ENCODE measurements around the gene CCL25. TPM values are rescaled to one million over a fixed set of nuclear protein-coding genes. Genes with fewer than 3 reads are reported as not detected.
"Not testable (repeated sequence)": the region's sequence is repeated elsewhere in the genome, so short reads cannot be mapped to it uniquely, and the experiment has no call there.

CCL25 gene
- total RNA-seq, 1 donor from 2014 or later = not detected

DNA sequence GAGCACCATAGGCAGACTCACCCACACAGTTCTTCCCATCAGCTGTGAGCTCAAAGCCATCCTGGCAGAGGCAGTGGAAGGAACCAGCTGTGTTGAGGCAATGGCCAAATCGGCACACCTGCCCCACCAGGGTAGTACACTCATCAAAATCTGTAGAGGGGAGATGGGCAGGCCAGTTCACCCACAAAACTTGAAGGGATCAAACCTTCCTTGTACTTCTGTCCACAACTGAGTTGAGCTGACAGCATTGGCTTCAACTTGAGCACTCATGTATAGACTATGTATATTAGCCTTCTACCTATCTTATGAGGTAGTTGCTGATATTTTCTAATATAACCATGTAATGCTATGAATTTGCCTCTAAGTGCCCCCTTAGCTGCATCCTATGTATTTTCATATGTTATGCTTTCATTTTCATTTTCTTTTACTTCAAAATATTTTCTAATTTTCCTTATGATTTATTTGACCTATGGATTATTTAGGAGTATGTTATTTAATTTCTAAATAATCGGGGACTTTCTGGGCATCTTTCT is 42.9 kb downstream of the CCL25 start:
- Mint-ChIP-seq H3K36me3 (ENCODE audit: insufficient read depth) (peaks cover 61% of the 10 kb centered on the region), H3K27ac (no peak overlapping the region), H3K9me3 (ENCODE audit: low read depth) (peaks cover 12% of the 10 kb centered on the region), H3K4me1 (ENCODE audit: low read depth) (no peaks in the 10 kb centered on the region), H3K27me3 (no peaks in the 10 kb centered on the region), H3K4me3 (ENCODE audit: low read depth) (no peak overlapping the region)
- TF ChIP-seq, protein P1, sequence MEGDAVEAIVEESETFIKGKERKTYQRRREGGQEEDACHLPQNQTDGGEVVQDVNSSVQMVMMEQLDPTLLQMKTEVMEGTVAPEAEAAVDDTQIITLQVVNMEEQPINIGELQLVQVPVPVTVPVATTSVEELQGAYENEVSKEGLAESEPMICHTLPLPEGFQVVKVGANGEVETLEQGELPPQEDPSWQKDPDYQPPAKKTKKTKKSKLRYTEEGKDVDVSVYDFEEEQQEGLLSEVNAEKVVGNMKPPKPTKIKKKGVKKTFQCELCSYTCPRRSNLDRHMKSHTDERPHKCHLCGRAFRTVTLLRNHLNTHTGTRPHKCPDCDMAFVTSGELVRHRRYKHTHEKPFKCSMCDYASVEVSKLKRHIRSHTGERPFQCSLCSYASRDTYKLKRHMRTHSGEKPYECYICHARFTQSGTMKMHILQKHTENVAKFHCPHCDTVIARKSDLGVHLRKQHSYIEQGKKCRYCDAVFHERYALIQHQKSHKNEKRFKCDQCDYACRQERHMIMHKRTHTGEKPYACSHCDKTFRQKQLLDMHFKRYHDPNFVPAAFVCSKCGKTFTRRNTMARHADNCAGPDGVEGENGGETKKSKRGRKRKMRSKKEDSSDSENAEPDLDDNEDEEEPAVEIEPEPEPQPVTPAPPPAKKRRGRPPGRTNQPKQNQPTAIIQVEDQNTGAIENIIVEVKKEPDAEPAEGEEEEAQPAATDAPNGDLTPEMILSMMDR (IDR thresholded peaks at IDR 0.05; ENCODE audit: unreplicated experiment) = no peak
- no peak for DNase-seq (ENCODE audit: low spot score, unreplicated experiment)

DNA sequence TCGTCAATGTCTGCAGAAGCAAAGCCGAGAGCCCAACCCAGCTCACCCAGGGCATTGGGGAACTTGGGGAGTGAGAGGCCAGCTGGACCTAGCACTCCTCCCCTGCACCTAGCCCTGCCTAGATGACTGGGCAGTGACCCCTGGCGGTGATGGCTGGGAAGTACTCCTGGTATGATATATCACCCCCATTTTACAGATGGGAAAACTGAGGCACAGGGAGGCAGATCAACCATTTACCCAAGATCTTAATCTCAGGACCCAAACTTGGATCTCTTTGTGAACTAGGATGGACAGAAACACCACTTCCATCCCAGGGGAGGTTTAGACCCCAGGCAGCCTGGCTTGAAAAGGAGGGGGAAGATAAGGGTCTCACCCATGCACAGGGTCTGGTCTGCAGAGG is 43.5 kb downstream of the CCL25 start:
- H3K4me3 Mint-ChIP-seq (ENCODE audit: low read depth) = no peak overlapping the region
- peaks cover 59% of the 10 kb centered on the region for H3K36me3 Mint-ChIP-seq (ENCODE audit: insufficient read depth)
- DNase-seq (ENCODE audit: low spot score, unreplicated experiment) = no peak
- TF ChIP-seq, protein P1 (IDR thresholded peaks at IDR 0.05; ENCODE audit: unreplicated experiment) = no peak
- no peaks in the 10 kb centered on the region for H3K27me3 Mint-ChIP-seq
- no peaks in the 10 kb centered on the region for H3K4me1 Mint-ChIP-seq (ENCODE audit: low read depth)
- H3K9me3 Mint-ChIP-seq (ENCODE audit: low read depth) = peaks cover 12% of the 10 kb centered on the region
- H3K27ac Mint-ChIP-seq = no peak overlapping the region

DNA sequence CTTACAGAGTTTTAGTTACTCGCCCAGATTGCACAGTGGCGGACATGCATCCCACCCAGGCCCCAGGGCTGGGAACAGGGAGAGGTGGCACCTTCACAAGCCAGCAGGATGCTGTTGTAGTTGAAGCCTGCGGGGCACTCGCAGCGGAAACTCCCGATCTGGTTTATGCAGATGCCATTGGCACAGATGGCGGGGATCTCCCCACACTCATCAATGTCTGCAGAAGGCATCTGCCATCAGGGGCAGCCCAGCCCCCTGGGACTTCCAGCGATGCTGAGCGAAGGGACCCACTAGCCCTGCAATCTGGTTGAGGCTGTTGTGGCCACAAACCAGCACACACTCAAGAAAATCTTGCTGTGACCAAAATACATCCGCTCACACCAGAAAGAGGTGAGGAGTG is 44.6 kb downstream of the CCL25 start:
- H3K36me3 Mint-ChIP-seq (ENCODE audit: insufficient read depth) = peaks cover 58% of the 10 kb centered on the region
- H3K27ac Mint-ChIP-seq = no peak overlapping the region
- H3K9me3 Mint-ChIP-seq (ENCODE audit: low read depth) = peaks cover 12% of the 10 kb centered on the region
- DNase-seq (ENCODE audit: low spot score, unreplicated experiment) = no peak
- H3K27me3 Mint-ChIP-seq = no peaks in the 10 kb centered on the region
- H3K4me1 Mint-ChIP-seq (ENCODE audit: low read depth) = no peaks in the 10 kb centered on the region
- no peak overlapping the region for H3K4me3 Mint-ChIP-seq (ENCODE audit: low read depth)
- TF ChIP-seq, protein P1 (IDR thresholded peaks at IDR 0.05; ENCODE audit: unreplicated experiment) = no peak

DNA sequence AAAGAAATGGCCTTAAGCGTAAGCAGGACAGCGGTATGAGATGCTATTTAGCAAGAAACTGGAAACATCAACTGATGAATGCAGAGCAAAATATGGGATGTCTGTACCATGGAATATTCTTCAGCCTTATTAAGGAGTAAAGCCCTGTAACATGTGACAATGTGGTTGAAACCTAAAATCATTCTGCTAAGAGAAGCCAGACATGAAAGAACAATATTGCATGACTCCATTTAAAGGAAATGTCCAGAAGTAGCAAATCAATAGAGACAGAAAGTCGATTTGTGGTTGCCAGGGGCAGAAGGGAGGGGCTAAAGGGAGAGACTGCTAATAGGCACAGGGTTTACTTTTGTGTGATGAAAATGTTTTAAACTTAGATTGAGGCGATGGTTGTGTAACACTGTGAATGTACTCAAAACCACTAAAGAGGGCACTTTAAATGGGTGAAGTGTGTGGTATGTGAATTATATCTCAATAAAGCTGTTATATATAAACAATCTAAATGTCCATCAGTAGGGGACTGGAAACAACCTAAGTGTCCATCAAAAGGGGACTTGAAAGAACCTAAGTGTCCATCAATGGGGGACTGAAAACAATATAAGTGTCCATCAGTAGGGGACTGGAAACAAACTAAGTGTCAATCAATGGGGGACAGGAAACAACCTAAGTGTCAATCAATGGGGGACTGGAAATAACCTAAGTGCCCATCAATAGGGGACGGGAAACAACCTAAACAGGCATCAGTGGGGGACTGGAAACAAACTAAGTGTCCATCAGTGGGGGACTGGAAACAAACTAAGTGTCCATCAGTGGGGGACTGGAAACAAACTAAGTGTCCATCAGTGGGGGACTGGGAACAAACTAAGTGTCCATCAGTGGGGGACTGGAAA is 45.4 kb downstream of the CCL25 start:
- Mint-ChIP-seq H3K4me3 (ENCODE audit: low read depth) (no peak overlapping the region), H3K27me3 (no peaks in the 10 kb centered on the region), H3K36me3 (ENCODE audit: insufficient read depth) (peaks cover 63% of the 10 kb centered on the region), H3K27ac (no peak overlapping the region), H3K4me1 (ENCODE audit: low read depth) (no peaks in the 10 kb centered on the region), H3K9me3 (ENCODE audit: low read depth) (peaks cover 12% of the 10 kb centered on the region)
- no peak for DNase-seq (ENCODE audit: low spot score, unreplicated experiment)
- TF ChIP-seq, protein P1 (IDR thresholded peaks at IDR 0.05; ENCODE audit: unreplicated experiment) = no peak

DNA sequence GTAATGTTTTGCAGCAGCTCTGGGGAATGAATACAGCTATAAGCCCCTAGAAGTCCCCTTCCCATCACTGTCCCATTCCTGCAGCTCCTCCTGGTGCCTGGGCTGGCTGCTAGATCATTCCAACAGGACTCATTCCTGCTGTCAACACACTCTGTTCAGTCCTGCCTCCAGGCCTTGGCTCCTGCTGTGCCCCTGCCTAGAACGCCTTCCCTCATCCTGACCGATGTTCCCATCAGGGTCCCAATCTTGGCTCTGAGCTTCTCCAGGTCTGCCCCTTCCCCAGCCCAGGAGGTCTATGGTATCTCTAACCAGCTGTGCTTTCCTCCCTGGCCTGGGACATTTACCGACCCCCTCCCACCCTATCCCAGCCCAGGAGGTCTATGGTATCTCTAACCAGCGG is 48.8 kb downstream of the CCL25 start:
- H3K36me3 Mint-ChIP-seq (ENCODE audit: insufficient read depth) = peaks cover 47% of the 10 kb centered on the region
- H3K27ac Mint-ChIP-seq = peak overlapping the region; percentile 19

DNA sequence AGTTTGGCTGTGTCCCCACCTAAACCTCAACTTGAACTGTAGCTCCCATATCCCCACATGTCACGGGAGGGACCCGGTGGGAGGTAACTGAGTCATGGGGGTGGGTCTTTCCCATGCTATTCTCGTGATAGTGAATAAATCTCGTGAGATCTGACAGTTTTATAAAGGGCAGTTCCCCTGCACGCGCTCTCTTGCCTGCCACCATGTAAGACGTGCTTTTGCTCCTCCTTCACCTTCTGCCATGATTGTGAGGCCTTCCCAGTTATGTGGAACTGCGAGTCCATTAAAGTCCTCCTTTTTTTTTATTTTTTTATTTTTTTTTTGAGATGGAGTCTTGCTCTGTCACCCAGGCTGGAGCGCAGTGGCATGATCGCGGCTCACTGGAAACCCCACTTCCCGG is 49.4 kb downstream of the CCL25 start:
- H3K27me3 Mint-ChIP-seq; H3K4me3 Mint-ChIP-seq (ENCODE audit: low read depth); H3K27ac Mint-ChIP-seq; DNase-seq (ENCODE audit: low spot score, unreplicated experiment); H3K9me3 Mint-ChIP-seq (ENCODE audit: low read depth); H3K4me1 Mint-ChIP-seq (ENCODE audit: low read depth): not testable (repeated sequence)
- H3K36me3 Mint-ChIP-seq (ENCODE audit: insufficient read depth) = peaks cover 41% of the 10 kb centered on the region

More for the DNA sequence above, 48.8 kb downstream of the CCL25 start:
- DNase-seq (ENCODE audit: low spot score, unreplicated experiment) = no peak
- H3K27me3 Mint-ChIP-seq = no peaks in the 10 kb centered on the region
- no peak overlapping the region for H3K4me3 Mint-ChIP-seq (ENCODE audit: low read depth)
- TF ChIP-seq, protein P1 (IDR thresholded peaks at IDR 0.05; ENCODE audit: unreplicated experiment) = no peak
- H3K4me1 Mint-ChIP-seq (ENCODE audit: low read depth) = no peaks in the 10 kb centered on the region
- H3K9me3 Mint-ChIP-seq (ENCODE audit: low read depth) = peaks cover 5% of the 10 kb centered on the region
